ENCODE results near the gene OR2W3. TPM values are rescaled to one million over a fixed set of nuclear protein-coding genes. Genes with fewer than 3 reads are reported as not detected.

OR2W3 gene
- total RNA-seq, 1 experiment from 2014 or later, result not detected

DNA sequence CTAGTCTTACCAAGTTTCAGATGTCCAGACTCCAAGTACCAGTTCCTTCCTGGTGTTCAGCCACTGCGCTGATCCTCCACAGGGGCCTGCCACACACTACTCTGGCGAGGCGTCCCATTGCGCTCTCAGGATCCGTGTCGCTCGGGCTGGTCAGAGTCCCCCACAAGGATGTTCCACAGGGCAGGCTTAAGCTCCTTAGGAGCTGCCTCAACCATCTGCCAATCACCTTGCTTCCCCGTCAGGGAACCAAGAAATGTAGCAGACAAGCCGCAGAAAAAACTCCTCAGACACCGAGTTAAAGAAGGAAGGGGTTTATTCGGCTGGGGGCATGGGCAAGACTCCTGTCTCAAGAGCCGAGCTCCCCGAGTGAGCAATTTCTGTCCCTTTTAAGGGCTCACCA lies 9.8 kb downstream of the OR2W3 start:
- Histone ChIP-seq H4K5ac (ENCODE audit: insufficient read length, low read depth, low read length) (no peak overlapping the region), H3K79me1 (ENCODE audit: insufficient read depth, low read depth, low read length, poor library complexity, severe bottlenecking) (no peaks in the 10 kb centered on the region), H4K91ac (ENCODE audit: insufficient read length, low read depth, low read length) (no peak overlapping the region), H3K18ac (ENCODE audit: insufficient read length, low read depth, low read length) (no peak overlapping the region), H4K20me1 (ENCODE audit: control insufficient read depth, insufficient read depth, insufficient read length) (no peaks in the 10 kb centered on the region), H4K8ac (replicated peaks; ENCODE audit: insufficient read length, low read depth, low read length) (no peak overlapping the region), H3K27me3 (ENCODE audit: insufficient read depth, low read length) (no peaks in the 10 kb centered on the region), H3K9me3 (ENCODE audit: control insufficient read depth, low read depth, low read length) (no peaks in the 10 kb centered on the region), H3K23ac (ENCODE audit: insufficient read length, low read depth, low read length) (no peak overlapping the region), H3K4ac (ENCODE audit: low read depth, low read length) (no peak overlapping the region), H2AFZ (ENCODE audit: low read length) (no peak overlapping the region), H3K14ac (ENCODE audit: insufficient read depth, low read length) (no peak overlapping the region), H2AK5ac (ENCODE audit: insufficient read length, low read length) (no peak overlapping the region), H3K79me2 (ENCODE audit: insufficient read depth, low read length) (no peaks in the 10 kb centered on the region), H3K4me2 (ENCODE audit: insufficient read depth, insufficient read length, low read length) (no peak overlapping the region), H2BK20ac (ENCODE audit: low read depth, low read length, poor library complexity, severe bottlenecking) (no peak overlapping the region), H2BK5ac (ENCODE audit: insufficient read length, low read length) (no peak overlapping the region), H2BK12ac (ENCODE audit: insufficient read length, low read depth, low read length) (no peak overlapping the region), H2BK15ac (ENCODE audit: low read depth, low read length) (no peak overlapping the region), H3K9ac (ENCODE audit: extremely low read depth, insufficient read length, low read length) (no peak overlapping the region), H3K56ac (ENCODE audit: insufficient read length, low read depth, low read length) (no peak overlapping the region), H3T11ph (ENCODE audit: low read length) (no peak overlapping the region), H2BK120ac (ENCODE audit: low read depth, low read length, poor library complexity, severe bottlenecking) (no peak overlapping the region), H3K4me1 (ENCODE audit: insufficient read depth, low read length) (no peaks in the 10 kb centered on the region; the same call in 1 of the 2 replicates), H3K27ac (ENCODE audit: insufficient read length, low read depth, low read length) (no peak overlapping the region), H3K23me2 (ENCODE audit: insufficient read length, low read depth, low read length, poor library complexity, severe bottlenecking) (no peaks in the 10 kb centered on the region)
- H3K36me3 Mint-ChIP-seq (ENCODE audit: insufficient read depth in 1 of 3, low read depth in 3 of 3), result peaks cover 12 to 43% (median 15%) of the 10 kb centered on the region in 3 experiments
- WGBS (ENCODE audit: extremely low coverage, insufficient read length, low lambda C conversion rate), result no CpG with 5 or more reads among the region's 13 CpGs
- H3K4me3 Mint-ChIP-seq, result no peak overlapping the region
- H3K27ac Mint-ChIP-seq, result no peak overlapping the region
- no peak for TF ChIP-seq CTCF (conservative IDR thresholded peaks at IDR 0.05)
- no peak for DNase-seq
- no peaks in the 10 kb centered on the region; the same call in 1 of the 2 replicates for H3K27me3 Mint-ChIP-seq (ENCODE audit: low read depth)
- peaks cover 20 to 22% of the 10 kb centered on the region in 2 experiments for H3K4me1 Mint-ChIP-seq
- peaks cover 69 to 79% of the 10 kb centered on the region in 2 experiments for H3K9me3 Mint-ChIP-seq

All from H9 (cell line).